Activated effector memory CD4-positive, alpha-beta T cell treated with anti-CD3 and anti-CD28 coated beads, Interleukin-2, amount 50 U/mL, for 16 hours (primary cell): ENCODE results near the gene WIZ.

ENCODE experiments used
- DNase-seq: peaks from one replicate; pipeline ENCODE4 v3.0.0-alpha.2; 2020

WIZ gene

GRCh38 chr19:15464394-15465385 lies 14.9 kb upstream of the WIZ start, which contains the start of gene RASAL3:
RASAL3 (minus strand) TSS chr19:15464544; CDS start chr19:15464358, 186 bp downstream.
- peak; percentile 87 for DNase-seq

GRCh38 chr19:15463861-15464371 lies 14.2 kb upstream of the WIZ start:
- peak; percentile 92 for DNase-seq

GRCh38 chr19:15461694-15462093 lies 11.9 kb upstream of the WIZ start:
- no peak for DNase-seq

GRCh38 chr19:15457701-15458484 lies 8.1 kb upstream of the WIZ start:
- DNase-seq: no peak

GRCh38 chr19:15456871-15457700 lies 7.3 kb upstream of the WIZ start:
- no peak for DNase-seq

- no peak for DNase-seq
Measured at GRCh38 chr19:15456441-15456840, 6.7 kb upstream of the WIZ start.

- DNase-seq: no peak
Measured at GRCh38 chr19:15455996-15456395, 6.2 kb upstream of the WIZ start.

GRCh38 chr19:15453906-15454860 lies 4.4 kb upstream of the WIZ start:
- DNase-seq: no peak

- DNase-seq: no peak
Measured at GRCh38 chr19:15453091-15453578, 3.4 kb upstream of the WIZ start.

GRCh38 chr19:15452111-15453047 lies 2.6 kb upstream of the WIZ start:
- DNase-seq: peak; percentile 73

GRCh38 chr19:15450528-15450890 lies 753 bp upstream of the WIZ start:
- DNase-seq: no peak

- DNase-seq: no peak
Measured at GRCh38 chr19:15448778-15449619, 757 bp downstream of the WIZ start.

- no peak for DNase-seq
Measured at GRCh38 chr19:15448044-15448777, 1.5 kb downstream of the WIZ start.

- DNase-seq: no peak
Measured at GRCh38 chr19:15447057-15447456, 2.7 kb downstream of the WIZ start.

- DNase-seq: no peak
Measured at GRCh38 chr19:15445807-15446376, 3.9 kb downstream of the WIZ start.

- DNase-seq: no peak
Measured at GRCh38 chr19:15445227-15445605, 4.5 kb downstream of the WIZ start.

GRCh38 chr19:15444505-15445226 lies 5.1 kb downstream of the WIZ start:
- no peak for DNase-seq
